HCT116 (cell line): ENCODE results near the gene DTWD2. TPM values are rescaled to one million over a fixed set of nuclear protein-coding genes. Genes with fewer than 3 reads are reported as not detected.

Experiments used
- ATAC-seq: fragments of 200-7000 bp; cut with Tn5 transposase; 2 replicates; pipeline ENCODE4 v1.9.1; 2020; ENCODE audit warnings: mild to moderate bottlenecking, moderate library complexity
- BruUV-seq: library from RNA; stranded (reverse); fragments of 400-500 nt; replicated peaks from 2 replicates; lab custom pipeline; 2021; lab: Mats Ljungman, UMichigan
- CTCF ChIA-PET: fragments of 300-600 bp; sonication (Branson Sonifier 250); formaldehyde crosslinking; loops from one replicate; lab custom pipeline; 2021; ENCODE audit warnings: antibody characterized with exemption; lab: Charles Lee
- POLR2A ChIA-PET: fragments of 300-600, 350-600 bp; sonication (Branson Sonifier 250); formaldehyde crosslinking; loops from one replicate; lab custom pipeline; 2021; ENCODE audit warnings: antibody characterized with exemption; lab: Charles Lee
- RAD21 ChIA-PET, 2 experiments: fragments of 300-600 bp; sonication (Branson Sonifier 250); formaldehyde crosslinking; loops; one replicate each; lab custom pipeline; 2023; ENCODE audit warnings: low total read pairs in 2 of 2; ENCODE audit not compliant: uncharacterized antibody in 2 of 2, unreplicated experiment in 2 of 2, low non-redundant PET in 1 of 2; lab: Charles Lee
- DNase-seq: peaks from one replicate; pipeline ENCODE4 v3.0.0-alpha.2; 2010; ENCODE audit warnings: low read depth, low spot score
- H2AFZ ChIP-seq: fragments of 200-600 bp; shearing (Covaris generic), sonication (generic); 2 replicates; pipeline ENCODE4 v1.6.1; 2017; ENCODE audit warnings: low read depth, mixed run types, mixed read lengths, antibody characterized with exemption, low read length; ENCODE audit not compliant: poor library complexity, severe bottlenecking
- H3K27ac ChIP-seq: 2 replicates; pipeline ENCODE4 v1.5.1; 2012; ENCODE audit warnings: low read depth, low read length
- H3K27me3 ChIP-seq: fragments of 200-600 bp; sonication (generic); 2 replicates; pipeline ENCODE4 v1.6.1; 2016; ENCODE audit warnings: mixed run types, low read length, mixed read lengths; ENCODE audit not compliant: insufficient read depth
- H3K36me3 ChIP-seq, 2 experiments: fragments of 200-500 bp in 1 of 2; fragments of 200-600 bp in 1 of 2; sonication (Bioruptor generic) in 1 of 2; sonication (generic) in 1 of 2; 2 replicates each; pipeline versions ENCODE4 v1.5.1 to v1.6.1; 2014 to 2016; ENCODE audit warnings: low read length in 2 of 2, inconsistent platforms in 1 of 2, mixed read lengths in 1 of 2, mixed run types in 1 of 2; ENCODE audit not compliant: insufficient read depth in 2 of 2, control insufficient read depth in 1 of 2
- H3K4me1 ChIP-seq, 2 experiments: fragments of 200-600 bp in 1 of 2; sonication (generic) in 1 of 2; 2 replicates each; pipeline versions ENCODE4 v1.5.1 to v1.6.1; 2012 to 2017; ENCODE audit warnings: low read length in 2 of 2, inconsistent platforms in 1 of 2, mild to moderate bottlenecking in 1 of 2, mixed read lengths in 1 of 2, mixed run types in 1 of 2, moderate library complexity in 1 of 2; ENCODE audit not compliant: insufficient read depth in 2 of 2, control insufficient read depth in 1 of 2
- H3K4me2 ChIP-seq: fragments of 200-600 bp; sonication (generic); 2 replicates; pipeline ENCODE4 v1.6.1; 2017; ENCODE audit warnings: mixed run types, low read length, mixed read lengths
- H3K4me3 ChIP-seq, 2 experiments: fragments of 200-600 bp in 1 of 2; sonication (generic) in 1 of 2; replicated peaks in 1 of 2; 2 replicates each; pipeline ENCODE4 v1.5.1; 2011 to 2016; ENCODE audit warnings: low read length in 2 of 2, control low read depth in 1 of 2, low read depth in 1 of 2, mild to moderate bottlenecking in 1 of 2, mixed read lengths in 1 of 2, mixed run types in 1 of 2
- H3K79me2 ChIP-seq: fragments of 200-600 bp; sonication (generic); 2 replicates; pipeline ENCODE4 v1.6.1; 2017; ENCODE audit warnings: mild to moderate bottlenecking, mixed run types, low read length, moderate library complexity, mixed read lengths; ENCODE audit not compliant: insufficient read depth
- H3K9ac ChIP-seq: fragments of 200-600 bp; sonication (generic); 2 replicates; pipeline ENCODE4 v1.6.1; 2016; ENCODE audit warnings: low read length, mixed read lengths
- H3K9me2 ChIP-seq: fragments of 200-600 bp; sonication (generic), shearing (Covaris generic); 2 replicates; pipeline ENCODE4 v1.6.1; 2017; ENCODE audit warnings: mixed run types, mild to moderate bottlenecking, moderate library complexity; ENCODE audit not compliant: insufficient read depth
- H3K9me3 ChIP-seq, 2 experiments: fragments of 200-500 bp in 1 of 2; fragments of 200-600 bp in 1 of 2; sonication (Bioruptor generic) in 1 of 2; sonication (generic) in 1 of 2; 2 replicates each; pipeline ENCODE4 v1.6.1; 2014 to 2017; ENCODE audit warnings: low read length in 2 of 2, mixed read lengths in 2 of 2, inconsistent platforms in 1 of 2, low read depth in 1 of 2, mild to moderate bottlenecking in 1 of 2, mixed run types in 1 of 2, moderate library complexity in 1 of 2; ENCODE audit not compliant: control insufficient read depth in 1 of 2, insufficient read depth in 1 of 2
- H4K20me1 ChIP-seq: fragments of 200-600 bp; sonication (generic), shearing (Covaris generic); 2 replicates; pipeline ENCODE4 v1.6.1; 2017; ENCODE audit warnings: mixed run types, mild to moderate bottlenecking, moderate library complexity; ENCODE audit not compliant: insufficient read depth
- CEBPB ChIP-seq: IDR thresholded peaks from 2 replicates; pipeline ENCODE4 v1.6.1; 2012; ENCODE audit warnings: low read depth
- JUND ChIP-seq: IDR thresholded peaks from 2 replicates; pipeline ENCODE4 v1.6.1; 2012
- intact Hi-C: fragments of 100-400 bp; cut with micrococcal nuclease; formaldehyde crosslinking; loops from 2 replicates; pipeline ENCODE4 v1.10.0; 2022
- total RNA-seq: library from RNA; stranded (reverse); gene quantifications from one replicate; pipeline ENCODE4 v1.2.1, GENCODE V29; 2021; ENCODE audit not compliant: unreplicated experiment
- TF ChIP-seq, protein P1 (sequence below), 3 experiments: fragments of 200-600 bp in 1 of 3; sonication (generic) in 1 of 3; IDR thresholded peaks in 2 of 3; conservative IDR thresholded peaks in 1 of 3; 2 replicates each; pipeline ENCODE4 v1.5.1; 2012 to 2017; ENCODE audit warnings: low read depth in 2 of 3, low read length in 2 of 3, antibody characterized with exemption in 1 of 3, borderline replicate concordance in 1 of 3, control low read depth in 1 of 3, mild to moderate bottlenecking in 1 of 3, mixed read lengths in 1 of 3, mixed run types in 1 of 3, moderate library complexity in 1 of 3; ENCODE audit not compliant: insufficient read depth in 1 of 3

Gene DTWD2
- total RNA-seq, 1 experiment from 2014 or later = 5.2 TPM

DNA sequence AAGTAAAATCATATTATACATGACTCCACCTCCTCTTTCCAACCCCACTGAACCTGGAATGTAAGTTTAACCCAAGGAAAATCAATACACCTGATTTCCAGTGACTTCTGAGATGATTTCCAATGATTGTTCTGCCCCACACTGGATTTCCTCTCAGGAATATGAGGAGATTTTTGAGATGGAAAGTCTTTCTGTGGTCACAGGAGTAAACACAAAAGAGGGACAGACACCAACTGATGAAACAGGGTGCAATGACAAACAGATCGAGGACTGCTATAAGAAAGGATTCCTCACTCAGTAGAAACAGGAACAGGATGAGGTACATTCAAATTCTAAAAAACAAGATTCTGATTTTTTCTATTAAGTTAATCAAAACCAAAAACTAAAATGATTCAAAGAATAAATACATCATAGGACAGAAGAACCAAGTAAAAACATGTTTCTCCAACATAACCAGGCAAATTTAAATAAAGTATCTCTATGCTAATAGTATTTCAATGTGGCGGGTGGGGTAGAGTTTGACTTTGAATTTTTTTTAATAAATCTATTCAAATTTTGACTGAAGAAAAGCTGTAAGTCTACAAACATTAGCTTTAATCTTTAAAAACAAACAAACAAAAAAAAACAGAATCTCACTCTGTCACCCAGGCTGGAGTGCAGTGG, 42.1 kb downstream of the DTWD2 start:
- ATAC-seq (no peak), DNase-seq (no peak)
- Histone ChIP-seq H3K9ac (no peak overlapping the region), H3K27me3 (no peaks in the 10 kb centered on the region), H3K4me2 (no peak overlapping the region), H3K27ac (no peak overlapping the region), H3K36me3 (no peaks in the 10 kb centered on the region), H2AFZ (no peak overlapping the region), H3K4me1 (no peaks in the 10 kb centered on the region), H3K9me3 (no peaks in the 10 kb centered on the region), H3K79me2 (no peaks in the 10 kb centered on the region), H4K20me1 (no peaks in the 10 kb centered on the region), H3K9me2 (no peaks in the 10 kb centered on the region), H3K4me3 (no peak overlapping the region)
- ChIA-PET POLR2A (no interaction called here), RAD21 (no interaction called here), CTCF (no interaction called here)
- intact Hi-C loops = no loop called here
- TF ChIP-seq CEBPB (peak; percentile 31; the same call in 1 of the 2 replicates), JUND (no peak)
- BruUV-seq = no TSS peak

- no peak for DNase-seq
- CTCF ChIA-PET = no interaction called here
- TF ChIP-seq, protein P1, sequence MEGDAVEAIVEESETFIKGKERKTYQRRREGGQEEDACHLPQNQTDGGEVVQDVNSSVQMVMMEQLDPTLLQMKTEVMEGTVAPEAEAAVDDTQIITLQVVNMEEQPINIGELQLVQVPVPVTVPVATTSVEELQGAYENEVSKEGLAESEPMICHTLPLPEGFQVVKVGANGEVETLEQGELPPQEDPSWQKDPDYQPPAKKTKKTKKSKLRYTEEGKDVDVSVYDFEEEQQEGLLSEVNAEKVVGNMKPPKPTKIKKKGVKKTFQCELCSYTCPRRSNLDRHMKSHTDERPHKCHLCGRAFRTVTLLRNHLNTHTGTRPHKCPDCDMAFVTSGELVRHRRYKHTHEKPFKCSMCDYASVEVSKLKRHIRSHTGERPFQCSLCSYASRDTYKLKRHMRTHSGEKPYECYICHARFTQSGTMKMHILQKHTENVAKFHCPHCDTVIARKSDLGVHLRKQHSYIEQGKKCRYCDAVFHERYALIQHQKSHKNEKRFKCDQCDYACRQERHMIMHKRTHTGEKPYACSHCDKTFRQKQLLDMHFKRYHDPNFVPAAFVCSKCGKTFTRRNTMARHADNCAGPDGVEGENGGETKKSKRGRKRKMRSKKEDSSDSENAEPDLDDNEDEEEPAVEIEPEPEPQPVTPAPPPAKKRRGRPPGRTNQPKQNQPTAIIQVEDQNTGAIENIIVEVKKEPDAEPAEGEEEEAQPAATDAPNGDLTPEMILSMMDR (IDR thresholded peaks at IDR 0.05 in 2 of 3, conservative IDR thresholded peaks at IDR 0.05 in 1 of 3; ENCODE audit: borderline replicate concordance in 1 of 3, insufficient read depth in 1 of 3, low read depth in 2 of 3, low read length in 2 of 3) = no peak
- TF ChIP-seq, all 23 proteins: peak for 0
- Histone ChIP-seq H3K27ac (no peak overlapping the region), H3K9me3 (no peaks in the 10 kb centered on the region), H3K9ac (no peak overlapping the region), H4K20me1 (no peaks in the 10 kb centered on the region), H3K9me2 (no peaks in the 10 kb centered on the region), H2AFZ (no peak overlapping the region), H3K4me1 (no peaks in the 10 kb centered on the region), H3K27me3 (no peaks in the 10 kb centered on the region), H3K36me3 (no peaks in the 10 kb centered on the region), H3K4me3 (no peak overlapping the region), H3K79me2 (no peaks in the 10 kb centered on the region), H3K4me2 (no peak overlapping the region)
- POLR2A ChIA-PET = interaction anchor here (0.8 kb wide), 1 partner anchor 201 kb away, joined by 4 read pairs; no protein-coding TSS in a partner anchor
- intact Hi-C loops = no loop called here
- peak; percentile 30; the same call in 1 of the 2 replicates for ATAC-seq
- RAD21 ChIA-PET = no interaction called here
- no TSS peak for BruUV-seq
Observed at GRCh38 chr5:118937393-118938061, 50.8 kb downstream of the DTWD2 start.
